GM19468 (cell line): Measurements from ENCODE around the gene CYFIP1.

Experiments used
- ATAC-seq: cut with Tn5 transposase; IDR thresholded peaks from one replicate; pipeline ENCODE4 v1.9.1; 2021; ENCODE audit warnings: mild to moderate bottlenecking, moderate library complexity, moderate number of reproducible peaks; ENCODE audit not compliant: unreplicated experiment; ENCODE audit errors: extremely low read depth

The CYFIP1 gene

GRCh38 chr15:22844421-22845288 lies 135.5 kb downstream of the CYFIP1 start:
- ATAC-seq: no peak

DNA sequence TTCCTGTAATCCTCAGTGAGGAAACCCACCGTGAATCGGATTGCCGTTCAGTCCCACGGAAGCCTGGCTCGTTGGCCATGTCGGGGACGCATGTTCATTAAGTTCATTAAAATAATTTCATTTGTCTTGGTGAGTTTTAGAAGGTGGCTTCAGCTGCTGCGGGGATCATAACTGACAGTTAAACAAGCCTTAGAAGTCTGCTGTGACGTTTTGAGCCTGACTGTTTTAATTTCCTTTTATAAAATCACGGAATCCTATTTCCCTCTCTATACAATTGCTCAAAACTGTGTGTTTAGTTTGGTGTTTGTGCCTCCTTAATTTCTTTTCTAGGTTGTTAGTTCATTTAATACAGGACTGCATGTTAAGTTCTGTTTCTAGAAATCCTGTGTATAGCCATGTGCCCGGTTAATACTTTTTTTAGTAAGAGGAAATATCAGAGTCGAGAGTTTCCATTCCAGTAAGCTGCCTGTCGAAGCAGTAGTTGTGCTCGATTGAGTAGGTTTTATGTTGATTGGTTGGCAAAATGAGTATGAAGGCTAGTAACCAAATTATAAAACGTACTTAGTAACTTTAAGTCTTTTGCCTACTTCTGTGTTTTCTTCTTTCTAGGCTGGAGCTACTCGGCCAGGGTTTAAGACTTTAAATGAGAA lies 141.0 kb downstream of the CYFIP1 start:
- no peak for ATAC-seq

DNA sequence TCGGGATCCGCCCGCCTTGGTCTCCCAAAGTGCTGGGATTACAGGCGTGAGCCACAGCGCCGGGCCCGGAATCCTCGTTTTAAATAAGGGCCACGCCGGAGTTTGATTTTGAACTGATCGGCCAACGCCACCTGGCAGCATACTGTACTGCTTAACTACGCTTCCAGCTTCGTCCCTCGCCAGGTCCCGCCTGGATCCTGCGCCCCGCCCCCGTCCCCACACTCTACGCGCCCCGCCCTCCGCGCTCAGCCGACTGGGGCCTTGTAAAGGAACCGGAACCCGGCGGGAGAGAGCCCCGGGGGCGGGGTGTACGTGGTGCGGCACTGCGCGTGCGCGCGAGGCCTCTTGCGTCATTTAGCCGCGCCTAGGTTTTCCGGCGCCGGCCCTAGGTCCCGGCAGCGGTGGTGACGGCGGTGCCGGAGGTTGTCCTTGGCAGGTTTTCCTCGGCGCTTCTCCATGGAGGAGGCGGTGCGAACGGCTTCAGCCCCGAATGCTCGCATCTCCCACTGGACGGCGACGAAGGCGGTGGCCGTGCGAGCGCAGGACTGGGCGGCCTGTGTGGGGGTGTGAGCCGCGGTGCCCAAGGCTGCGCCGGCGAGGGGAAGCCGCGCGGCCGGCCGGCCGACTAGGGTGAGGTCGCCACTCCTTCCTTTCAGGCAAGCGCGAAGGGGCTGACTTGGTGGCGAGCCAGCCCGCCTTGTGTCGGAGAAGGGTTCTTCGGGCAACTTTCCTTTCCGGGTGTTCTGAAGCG lies 141.7 kb downstream of the CYFIP1 start, which contains the start of gene NIPA2:
Gene NIPA2 (plus strand): TSS at position 375 of the 751 bp plus-strand sequence. CDS start 13,066 bp downstream, outside the sequence.
- ATAC-seq: peak; percentile 80

GRCh38 chr15:22831473-22831872 lies 148.7 kb downstream of the CYFIP1 start:
- ATAC-seq: no peak

DNA sequence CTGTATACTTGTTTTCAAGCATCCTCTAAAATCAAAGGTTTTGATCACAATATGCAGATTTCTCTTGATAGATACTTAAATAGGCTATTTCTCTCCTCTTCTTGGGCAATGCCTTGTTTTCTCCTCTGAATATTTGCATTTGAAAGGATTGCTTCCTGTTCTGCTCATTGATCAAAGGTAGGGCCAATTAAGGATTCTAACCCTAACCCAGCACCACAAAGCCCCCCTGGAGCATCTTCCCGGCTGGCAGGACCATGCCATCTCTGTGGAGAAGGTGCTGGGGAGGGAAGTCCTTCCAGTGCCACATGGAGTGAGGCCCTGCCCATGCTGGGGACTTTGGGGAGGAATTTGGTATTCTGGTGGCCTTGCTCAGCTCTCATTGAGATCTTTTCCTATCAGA lies 153.0 kb downstream of the CYFIP1 start:
- ATAC-seq: no peak

GRCh38 chr15:22823495-22824128 lies 156.6 kb downstream of the CYFIP1 start:
- ATAC-seq: no peak

DNA sequence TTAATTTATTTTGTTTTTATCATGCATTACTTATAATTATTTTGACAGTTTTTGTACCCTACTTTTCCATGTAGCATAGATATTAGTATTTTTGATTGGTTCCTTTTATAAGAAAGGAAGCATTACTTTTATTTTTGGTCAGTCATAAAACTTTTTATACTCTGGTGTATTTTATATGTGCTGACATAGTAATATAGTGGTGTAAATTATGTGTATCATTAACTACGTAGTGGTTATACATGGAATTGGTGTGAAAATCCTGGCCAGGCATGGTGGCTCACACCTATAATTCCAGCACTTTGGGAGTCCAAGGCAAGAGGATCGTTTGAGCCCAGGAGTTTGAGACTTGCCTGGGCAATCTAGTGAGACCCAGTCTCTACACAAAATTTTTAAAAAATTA lies 160.5 kb downstream of the CYFIP1 start:
- no peak for ATAC-seq
